HCT116 (cell line): ENCODE measurements around the gene POU2AF1. TPM values are rescaled to one million over a fixed set of nuclear protein-coding genes. Genes with fewer than 3 reads are reported as not detected.

Experiments used
- ATAC-seq: fragments of 200-7000 bp; cut with Tn5 transposase; 2 replicates; pipeline ENCODE4 v1.9.1; 2020; ENCODE audit warnings: mild to moderate bottlenecking, moderate library complexity
- BruUV-seq: library from RNA; stranded (reverse); fragments of 400-500 nt; replicated peaks from 2 replicates; lab custom pipeline; 2021; lab: Mats Ljungman, UMichigan
- CTCF ChIA-PET: fragments of 300-600 bp; sonication (Branson Sonifier 250); formaldehyde crosslinking; loops from one replicate; lab custom pipeline; 2021; ENCODE audit warnings: antibody characterized with exemption; lab: Charles Lee
- POLR2A ChIA-PET: fragments of 300-600, 350-600 bp; sonication (Branson Sonifier 250); formaldehyde crosslinking; loops from one replicate; lab custom pipeline; 2021; ENCODE audit warnings: antibody characterized with exemption; lab: Charles Lee
- RAD21 ChIA-PET, 2 experiments: fragments of 300-600 bp; sonication (Branson Sonifier 250); formaldehyde crosslinking; loops; one replicate each; lab custom pipeline; 2023; ENCODE audit warnings: low total read pairs in 2 of 2; ENCODE audit not compliant: uncharacterized antibody in 2 of 2, unreplicated experiment in 2 of 2, low non-redundant PET in 1 of 2; lab: Charles Lee
- DNase-seq: peaks from one replicate; pipeline ENCODE4 v3.0.0-alpha.2; 2010; ENCODE audit warnings: low read depth, low spot score
- H2AFZ ChIP-seq: fragments of 200-600 bp; shearing (Covaris generic), sonication (generic); 2 replicates; pipeline ENCODE4 v1.6.1; 2017; ENCODE audit warnings: low read depth, mixed run types, mixed read lengths, antibody characterized with exemption, low read length; ENCODE audit not compliant: poor library complexity, severe bottlenecking
- H3K27ac ChIP-seq: 2 replicates; pipeline ENCODE4 v1.5.1; 2012; ENCODE audit warnings: low read depth, low read length
- H3K27me3 ChIP-seq: fragments of 200-600 bp; sonication (generic); 2 replicates; pipeline ENCODE4 v1.6.1; 2016; ENCODE audit warnings: mixed run types, low read length, mixed read lengths; ENCODE audit not compliant: insufficient read depth
- H3K36me3 ChIP-seq, 2 experiments: fragments of 200-500 bp in 1 of 2; fragments of 200-600 bp in 1 of 2; sonication (Bioruptor generic) in 1 of 2; sonication (generic) in 1 of 2; 2 replicates each; pipeline versions ENCODE4 v1.5.1 to v1.6.1; 2014 to 2016; ENCODE audit warnings: low read length in 2 of 2, inconsistent platforms in 1 of 2, mixed read lengths in 1 of 2, mixed run types in 1 of 2; ENCODE audit not compliant: insufficient read depth in 2 of 2, control insufficient read depth in 1 of 2
- H3K4me1 ChIP-seq, 2 experiments: fragments of 200-600 bp in 1 of 2; sonication (generic) in 1 of 2; 2 replicates each; pipeline versions ENCODE4 v1.5.1 to v1.6.1; 2012 to 2017; ENCODE audit warnings: low read length in 2 of 2, inconsistent platforms in 1 of 2, mild to moderate bottlenecking in 1 of 2, mixed read lengths in 1 of 2, mixed run types in 1 of 2, moderate library complexity in 1 of 2; ENCODE audit not compliant: insufficient read depth in 2 of 2, control insufficient read depth in 1 of 2
- H3K4me2 ChIP-seq: fragments of 200-600 bp; sonication (generic); 2 replicates; pipeline ENCODE4 v1.6.1; 2017; ENCODE audit warnings: mixed run types, low read length, mixed read lengths
- H3K4me3 ChIP-seq, 2 experiments: fragments of 200-600 bp in 1 of 2; sonication (generic) in 1 of 2; replicated peaks in 1 of 2; 2 replicates each; pipeline ENCODE4 v1.5.1; 2011 to 2016; ENCODE audit warnings: low read length in 2 of 2, control low read depth in 1 of 2, low read depth in 1 of 2, mild to moderate bottlenecking in 1 of 2, mixed read lengths in 1 of 2, mixed run types in 1 of 2
- H3K79me2 ChIP-seq: fragments of 200-600 bp; sonication (generic); 2 replicates; pipeline ENCODE4 v1.6.1; 2017; ENCODE audit warnings: mild to moderate bottlenecking, mixed run types, low read length, moderate library complexity, mixed read lengths; ENCODE audit not compliant: insufficient read depth
- H3K9ac ChIP-seq: fragments of 200-600 bp; sonication (generic); 2 replicates; pipeline ENCODE4 v1.6.1; 2016; ENCODE audit warnings: low read length, mixed read lengths
- H3K9me2 ChIP-seq: fragments of 200-600 bp; sonication (generic), shearing (Covaris generic); 2 replicates; pipeline ENCODE4 v1.6.1; 2017; ENCODE audit warnings: mixed run types, mild to moderate bottlenecking, moderate library complexity; ENCODE audit not compliant: insufficient read depth
- H3K9me3 ChIP-seq, 2 experiments: fragments of 200-500 bp in 1 of 2; fragments of 200-600 bp in 1 of 2; sonication (Bioruptor generic) in 1 of 2; sonication (generic) in 1 of 2; 2 replicates each; pipeline ENCODE4 v1.6.1; 2014 to 2017; ENCODE audit warnings: low read length in 2 of 2, mixed read lengths in 2 of 2, inconsistent platforms in 1 of 2, low read depth in 1 of 2, mild to moderate bottlenecking in 1 of 2, mixed run types in 1 of 2, moderate library complexity in 1 of 2; ENCODE audit not compliant: control insufficient read depth in 1 of 2, insufficient read depth in 1 of 2
- H4K20me1 ChIP-seq: fragments of 200-600 bp; sonication (generic), shearing (Covaris generic); 2 replicates; pipeline ENCODE4 v1.6.1; 2017; ENCODE audit warnings: mixed run types, mild to moderate bottlenecking, moderate library complexity; ENCODE audit not compliant: insufficient read depth
- ATF3 ChIP-seq: IDR thresholded peaks from 2 replicates; pipeline ENCODE4 v1.6.1; 2012
- CBX3 ChIP-seq: IDR thresholded peaks from 2 replicates; pipeline ENCODE4 v1.6.1; 2012; ENCODE audit warnings: low read depth
- CEBPB ChIP-seq: IDR thresholded peaks from 2 replicates; pipeline ENCODE4 v1.6.1; 2012; ENCODE audit warnings: low read depth
- EGR1 ChIP-seq: IDR thresholded peaks from 2 replicates; pipeline ENCODE4 v1.6.1; 2012; ENCODE audit warnings: low read depth
- ELF1 ChIP-seq: IDR thresholded peaks from 2 replicates; pipeline ENCODE4 v1.6.1; 2012; ENCODE audit warnings: low read depth, borderline replicate concordance
- EZH2 ChIP-seq: fragments of 200-600 bp; sonication (generic); IDR thresholded peaks from 2 replicates; pipeline ENCODE4 v1.6.1; 2017; ENCODE audit warnings: antibody characterized with exemption, mixed run types
- EZH2phosphoT487 ChIP-seq: fragments of 200-600 bp; IDR thresholded peaks from 2 replicates; pipeline ENCODE4 v1.6.1; 2018; ENCODE audit warnings: antibody characterized with exemption, borderline replicate concordance
- FOSL1 ChIP-seq: IDR thresholded peaks from 2 replicates; pipeline ENCODE4 v1.6.1; 2012; ENCODE audit warnings: low read depth
- POLR2A ChIP-seq: IDR thresholded peaks from 2 replicates; pipeline ENCODE4 v1.7.0; 2011; ENCODE audit warnings: borderline replicate concordance; ENCODE audit not compliant: insufficient read depth, insufficient read length; ENCODE audit errors: extremely low read depth
- POLR2AphosphoS5 ChIP-seq: IDR thresholded peaks from 2 replicates; pipeline ENCODE4 v1.6.1; 2011; ENCODE audit warnings: mild to moderate bottlenecking, low read depth, low read length, moderate library complexity
- SIN3A ChIP-seq: IDR thresholded peaks from 2 replicates; pipeline ENCODE4 v1.6.1; 2012; ENCODE audit warnings: low read depth
- SP1 ChIP-seq: IDR thresholded peaks from 2 replicates; pipeline ENCODE4 v1.6.1; 2012; ENCODE audit warnings: low read depth
- TCF7L2 ChIP-seq: IDR thresholded peaks from 2 replicates; pipeline ENCODE4 v1.7.0; 2011; ENCODE audit warnings: borderline replicate concordance, inconsistent platforms; ENCODE audit not compliant: insufficient read depth, insufficient read length; ENCODE audit errors: extremely low read depth
- intact Hi-C: fragments of 100-400 bp; cut with micrococcal nuclease; formaldehyde crosslinking; loops from 2 replicates; pipeline ENCODE4 v1.10.0; 2022
- total RNA-seq: library from RNA; stranded (reverse); gene quantifications from one replicate; pipeline ENCODE4 v1.2.1, GENCODE V29; 2021; ENCODE audit not compliant: unreplicated experiment
- TF ChIP-seq, protein P1 (sequence below): IDR thresholded peaks from 2 replicates; pipeline ENCODE4 v1.6.1; 2012; ENCODE audit warnings: low read depth
- TF ChIP-seq, protein P2 (sequence below): IDR thresholded peaks from 2 replicates; pipeline ENCODE4 v1.6.1; 2012
- TF ChIP-seq, protein P3 (sequence below), 3 experiments: fragments of 200-600 bp in 1 of 3; sonication (generic) in 1 of 3; IDR thresholded peaks in 2 of 3; conservative IDR thresholded peaks in 1 of 3; 2 replicates each; pipeline ENCODE4 v1.5.1; 2012 to 2017; ENCODE audit warnings: low read depth in 2 of 3, low read length in 2 of 3, antibody characterized with exemption in 1 of 3, borderline replicate concordance in 1 of 3, control low read depth in 1 of 3, mild to moderate bottlenecking in 1 of 3, mixed read lengths in 1 of 3, mixed run types in 1 of 3, moderate library complexity in 1 of 3; ENCODE audit not compliant: insufficient read depth in 1 of 3

The POU2AF1 gene
- total RNA-seq, 1 experiment from 2014 or later, result 0.17 TPM

GRCh38 chr11:111327908-111328624 is 51.0 kb downstream of the POU2AF1 start:
- no peak overlapping the region for H3K4me3 ChIP-seq
- H4K20me1 ChIP-seq, result no peaks in the 10 kb centered on the region
- intact Hi-C loops, result no loop called here
- H2AFZ ChIP-seq, result no peak overlapping the region
- H3K79me2 ChIP-seq, result no peaks in the 10 kb centered on the region
- POLR2A ChIA-PET, result no interaction called here
- no peaks in the 10 kb centered on the region for H3K9me3 ChIP-seq
- ATAC-seq, result no peak; the same call in 1 of the 2 replicates
- no peak overlapping the region for H3K27ac ChIP-seq
- no TSS peak for BruUV-seq
- CTCF ChIA-PET, result no interaction called here
- H3K27me3 ChIP-seq, result peaks cover 14% of the 10 kb centered on the region
- DNase-seq, result no peak
- no peaks in the 10 kb centered on the region for H3K36me3 ChIP-seq
- TF ChIP-seq CBX3, result no peak
- TF ChIP-seq ATF3, result no peak
- no peak for TF ChIP-seq TCF7L2
- no peak for TF ChIP-seq EGR1
- TF ChIP-seq POLR2A, result no peak
- no peak for TF ChIP-seq POLR2AphosphoS5
- TF ChIP-seq, protein P1, sequence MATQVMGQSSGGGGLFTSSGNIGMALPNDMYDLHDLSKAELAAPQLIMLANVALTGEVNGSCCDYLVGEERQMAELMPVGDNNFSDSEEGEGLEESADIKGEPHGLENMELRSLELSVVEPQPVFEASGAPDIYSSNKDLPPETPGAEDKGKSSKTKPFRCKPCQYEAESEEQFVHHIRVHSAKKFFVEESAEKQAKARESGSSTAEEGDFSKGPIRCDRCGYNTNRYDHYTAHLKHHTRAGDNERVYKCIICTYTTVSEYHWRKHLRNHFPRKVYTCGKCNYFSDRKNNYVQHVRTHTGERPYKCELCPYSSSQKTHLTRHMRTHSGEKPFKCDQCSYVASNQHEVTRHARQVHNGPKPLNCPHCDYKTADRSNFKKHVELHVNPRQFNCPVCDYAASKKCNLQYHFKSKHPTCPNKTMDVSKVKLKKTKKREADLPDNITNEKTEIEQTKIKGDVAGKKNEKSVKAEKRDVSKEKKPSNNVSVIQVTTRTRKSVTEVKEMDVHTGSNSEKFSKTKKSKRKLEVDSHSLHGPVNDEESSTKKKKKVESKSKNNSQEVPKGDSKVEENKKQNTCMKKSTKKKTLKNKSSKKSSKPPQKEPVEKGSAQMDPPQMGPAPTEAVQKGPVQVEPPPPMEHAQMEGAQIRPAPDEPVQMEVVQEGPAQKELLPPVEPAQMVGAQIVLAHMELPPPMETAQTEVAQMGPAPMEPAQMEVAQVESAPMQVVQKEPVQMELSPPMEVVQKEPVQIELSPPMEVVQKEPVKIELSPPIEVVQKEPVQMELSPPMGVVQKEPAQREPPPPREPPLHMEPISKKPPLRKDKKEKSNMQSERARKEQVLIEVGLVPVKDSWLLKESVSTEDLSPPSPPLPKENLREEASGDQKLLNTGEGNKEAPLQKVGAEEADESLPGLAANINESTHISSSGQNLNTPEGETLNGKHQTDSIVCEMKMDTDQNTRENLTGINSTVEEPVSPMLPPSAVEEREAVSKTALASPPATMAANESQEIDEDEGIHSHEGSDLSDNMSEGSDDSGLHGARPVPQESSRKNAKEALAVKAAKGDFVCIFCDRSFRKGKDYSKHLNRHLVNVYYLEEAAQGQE, result no peak
- no peak for TF ChIP-seq FOSL1
- TF ChIP-seq, protein P2, sequence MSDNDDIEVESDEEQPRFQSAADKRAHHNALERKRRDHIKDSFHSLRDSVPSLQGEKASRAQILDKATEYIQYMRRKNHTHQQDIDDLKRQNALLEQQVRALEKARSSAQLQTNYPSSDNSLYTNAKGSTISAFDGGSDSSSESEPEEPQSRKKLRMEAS, result no peak
- no peak for TF ChIP-seq EZH2
- TF ChIP-seq CEBPB, result no peak
- TF ChIP-seq, protein P3, sequence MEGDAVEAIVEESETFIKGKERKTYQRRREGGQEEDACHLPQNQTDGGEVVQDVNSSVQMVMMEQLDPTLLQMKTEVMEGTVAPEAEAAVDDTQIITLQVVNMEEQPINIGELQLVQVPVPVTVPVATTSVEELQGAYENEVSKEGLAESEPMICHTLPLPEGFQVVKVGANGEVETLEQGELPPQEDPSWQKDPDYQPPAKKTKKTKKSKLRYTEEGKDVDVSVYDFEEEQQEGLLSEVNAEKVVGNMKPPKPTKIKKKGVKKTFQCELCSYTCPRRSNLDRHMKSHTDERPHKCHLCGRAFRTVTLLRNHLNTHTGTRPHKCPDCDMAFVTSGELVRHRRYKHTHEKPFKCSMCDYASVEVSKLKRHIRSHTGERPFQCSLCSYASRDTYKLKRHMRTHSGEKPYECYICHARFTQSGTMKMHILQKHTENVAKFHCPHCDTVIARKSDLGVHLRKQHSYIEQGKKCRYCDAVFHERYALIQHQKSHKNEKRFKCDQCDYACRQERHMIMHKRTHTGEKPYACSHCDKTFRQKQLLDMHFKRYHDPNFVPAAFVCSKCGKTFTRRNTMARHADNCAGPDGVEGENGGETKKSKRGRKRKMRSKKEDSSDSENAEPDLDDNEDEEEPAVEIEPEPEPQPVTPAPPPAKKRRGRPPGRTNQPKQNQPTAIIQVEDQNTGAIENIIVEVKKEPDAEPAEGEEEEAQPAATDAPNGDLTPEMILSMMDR (IDR thresholded peaks at IDR 0.05 in 2 of 3, conservative IDR thresholded peaks at IDR 0.05 in 1 of 3; ENCODE audit: borderline replicate concordance in 1 of 3, insufficient read depth in 1 of 3, low read depth in 2 of 3, low read length in 2 of 3), result no peak
- no peak for TF ChIP-seq ELF1
- no peak for TF ChIP-seq SIN3A
- no peak for TF ChIP-seq EZH2phosphoT487
- TF ChIP-seq SP1, result no peak
- H3K9me2 ChIP-seq, result no peaks in the 10 kb centered on the region
- no peak overlapping the region for H3K9ac ChIP-seq
- no peak overlapping the region for H3K4me2 ChIP-seq
- RAD21 ChIA-PET, result no interaction called here
- H3K4me1 ChIP-seq, result no peaks in the 10 kb centered on the region
